Measurements from ENCODE around the gene TNP2.
A peak's percentile ranks its signal among the peaks of the same experiment; 100 is the strongest.

Gene TNP2

DNA sequence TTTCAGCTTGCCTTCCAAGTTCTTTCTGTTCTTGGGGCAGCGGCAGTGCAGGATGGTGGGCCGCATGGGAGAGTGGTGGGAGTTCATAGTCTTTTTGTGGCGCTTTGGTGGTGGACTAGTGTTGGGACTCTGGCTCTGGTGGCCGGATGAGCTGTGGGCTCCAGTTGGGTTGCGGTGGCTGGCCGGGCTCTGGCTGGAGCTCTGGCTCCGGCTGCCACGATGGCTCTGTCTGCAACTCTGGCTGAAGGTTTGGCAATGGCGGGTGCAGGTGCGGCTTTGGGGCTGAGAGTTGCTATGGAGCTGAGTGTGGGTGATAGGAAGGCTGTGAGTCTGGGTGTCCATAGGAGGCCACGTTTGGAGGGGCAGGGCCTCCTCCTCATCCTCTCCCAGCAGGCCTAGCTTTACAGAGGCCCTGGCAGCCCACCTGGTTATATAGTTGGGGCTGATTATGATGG is at the start of gene TNP2:
TSS of gene TNP2 (minus strand) at position 405 of the 455 bp plus-strand sequence. CDS start at position 342, 63 bp downstream.
- no peak for DNase-seq (ENCODE audit: low spot score)

DNA sequence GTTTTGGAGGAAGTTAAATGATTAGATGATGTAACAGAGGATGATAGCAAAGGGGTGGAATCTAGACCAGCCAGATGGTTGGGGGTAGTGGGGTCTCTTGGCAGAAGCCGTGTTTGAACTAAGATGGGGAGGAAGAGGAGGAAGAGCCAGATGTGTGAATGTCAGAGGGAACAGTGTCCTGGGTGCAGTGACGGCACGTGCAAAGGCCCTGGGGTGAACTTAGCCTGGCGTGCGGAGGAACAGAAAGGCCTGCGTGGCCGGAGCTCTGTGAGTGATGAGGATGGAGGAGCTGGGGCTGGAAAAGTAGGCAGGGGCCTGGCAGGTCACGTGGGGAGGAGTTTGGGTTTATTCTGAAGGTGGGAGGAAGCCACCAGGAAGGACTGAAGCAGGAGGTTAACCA is 49.7 kb upstream of the TNP2 start:
- DNase-seq (ENCODE audit: low spot score), result no peak

DNA sequence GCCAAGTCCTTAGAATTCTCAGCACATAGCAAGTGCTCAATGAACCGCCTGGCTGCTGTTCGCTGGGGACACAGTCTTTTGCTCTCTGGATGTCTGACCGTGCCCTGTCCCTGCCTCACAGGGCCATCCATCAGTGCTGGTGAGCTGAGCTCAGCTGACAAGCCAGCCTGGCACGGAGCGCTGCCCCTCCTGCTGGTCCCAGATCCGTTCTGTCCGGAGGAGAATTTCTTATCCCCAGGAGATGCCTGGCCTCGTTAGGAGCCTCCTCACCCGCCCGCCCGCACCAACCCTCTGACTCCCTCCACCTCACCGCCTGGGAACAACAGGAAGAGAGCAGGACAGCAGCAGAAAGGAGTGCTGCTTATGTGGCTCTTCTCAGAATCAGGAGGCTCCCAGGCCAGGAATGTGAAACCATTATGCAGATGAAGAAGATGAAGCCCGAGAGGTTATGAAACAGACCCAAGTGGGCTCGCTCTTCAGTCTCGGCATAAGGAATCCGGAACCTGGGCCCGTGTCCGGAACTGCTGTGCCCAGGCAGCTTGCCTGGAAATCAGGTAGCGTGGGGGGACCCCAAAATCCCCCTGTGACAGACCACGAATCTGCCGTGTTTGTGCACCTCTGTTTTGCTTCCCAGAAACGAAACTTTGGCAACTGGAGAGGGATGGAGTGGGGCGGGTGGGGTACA is 47.3 kb upstream of the TNP2 start:
- peak; percentile 67 for DNase-seq (ENCODE audit: low spot score)

DNA sequence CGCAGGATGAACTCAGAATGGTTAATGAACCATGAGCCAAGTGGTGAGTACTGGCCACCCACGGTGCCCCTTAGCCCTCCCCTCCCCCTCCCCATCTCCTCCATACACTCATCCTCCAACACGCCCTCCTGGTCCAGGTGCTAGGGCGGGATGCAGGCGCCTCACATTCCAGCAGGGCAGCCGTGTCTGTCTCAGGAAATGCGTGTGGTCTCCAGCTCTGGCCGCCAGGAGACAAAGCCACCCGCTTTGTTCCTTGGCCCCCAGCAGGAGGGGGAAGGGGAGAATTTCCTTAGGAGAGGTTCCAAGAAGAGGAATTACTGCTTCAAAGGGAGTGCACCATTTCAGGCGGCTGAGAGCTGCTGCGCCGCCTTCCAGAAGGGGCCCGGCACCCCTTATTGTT is 46.4 kb upstream of the TNP2 start:
- peak; percentile 81 for DNase-seq (ENCODE audit: low spot score)

GRCh38 chr16:11314309-11314894 is 45.3 kb upstream of the TNP2 start:
- DNase-seq (ENCODE audit: low spot score), result no peak

DNA sequence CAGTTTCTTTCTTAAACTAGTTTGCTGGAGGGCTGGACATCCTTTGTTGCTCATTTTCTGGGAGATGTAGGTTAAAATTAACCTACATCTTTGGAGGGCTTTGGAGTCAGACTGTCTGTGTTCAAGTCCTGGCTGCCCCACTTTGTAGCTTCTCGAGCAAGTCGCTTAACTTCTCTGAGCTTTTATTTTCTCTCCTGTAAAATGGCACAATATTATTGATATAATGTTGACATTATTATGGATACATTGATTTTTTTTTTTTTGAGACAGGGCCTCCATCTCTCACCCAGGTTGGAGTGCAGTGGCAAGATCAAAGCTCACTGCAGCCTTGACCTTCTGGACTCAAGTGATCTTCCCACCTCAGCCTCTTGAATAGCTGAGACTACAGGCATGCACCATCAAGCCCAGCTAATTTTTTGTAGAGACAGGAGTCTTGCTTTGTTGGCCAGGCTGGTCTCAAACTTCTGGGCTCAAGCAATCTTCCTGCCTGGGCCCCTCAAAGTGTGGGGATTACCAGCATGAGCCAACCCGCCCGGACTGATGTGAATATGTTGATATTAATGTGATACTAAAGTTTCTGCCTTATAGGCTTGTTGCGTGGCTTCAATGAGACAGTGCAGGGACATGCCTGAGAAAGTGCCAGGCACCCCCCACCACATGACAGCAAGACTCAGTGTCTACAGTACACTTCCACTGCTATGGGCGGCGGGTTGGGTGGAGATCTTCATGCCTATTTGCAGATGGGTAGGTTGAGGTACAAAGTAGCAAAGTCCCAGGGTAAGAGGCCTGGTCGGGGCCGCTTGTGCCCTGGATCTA is 44.6 kb upstream of the TNP2 start:
- DNase-seq (ENCODE audit: low spot score), result no peak

DNA sequence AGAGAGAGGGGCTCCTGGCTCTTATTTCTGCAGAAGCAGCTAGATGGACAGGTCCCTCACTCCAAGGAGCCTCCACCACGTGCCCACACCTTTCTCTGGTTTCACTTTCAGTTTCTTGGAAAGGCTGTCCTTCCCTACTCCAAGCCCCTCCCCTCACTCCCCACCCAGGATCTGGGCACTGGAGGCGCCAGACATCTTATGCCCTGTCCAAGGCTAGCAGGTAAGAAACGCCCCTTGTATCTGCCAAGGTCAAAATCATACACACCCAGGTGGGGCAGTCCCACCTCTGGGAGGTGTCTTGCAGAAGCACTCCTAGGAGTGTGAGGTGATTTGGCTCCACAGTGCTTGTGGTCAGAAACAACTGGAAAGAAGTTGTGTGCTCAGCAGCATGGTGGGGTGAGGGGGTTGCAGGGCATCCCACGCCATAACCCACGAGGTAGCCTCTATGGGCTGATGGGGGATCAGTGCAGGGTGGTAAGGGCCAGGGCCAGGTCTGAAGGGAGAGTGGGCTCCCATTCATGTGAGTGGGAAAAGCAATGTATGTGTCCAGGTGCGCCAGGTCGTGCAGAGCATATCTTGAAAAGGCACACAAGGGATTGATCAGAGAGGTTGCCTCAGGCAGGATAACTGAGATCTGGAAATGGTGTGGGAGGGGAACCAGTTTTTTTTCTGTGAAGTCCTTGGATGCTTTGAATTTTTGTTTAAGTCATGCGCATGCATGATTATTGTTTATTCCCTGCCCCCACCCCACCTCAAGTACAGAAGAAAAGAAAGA is 43.8 kb upstream of the TNP2 start:
- no peak for DNase-seq (ENCODE audit: low spot score)

DNA sequence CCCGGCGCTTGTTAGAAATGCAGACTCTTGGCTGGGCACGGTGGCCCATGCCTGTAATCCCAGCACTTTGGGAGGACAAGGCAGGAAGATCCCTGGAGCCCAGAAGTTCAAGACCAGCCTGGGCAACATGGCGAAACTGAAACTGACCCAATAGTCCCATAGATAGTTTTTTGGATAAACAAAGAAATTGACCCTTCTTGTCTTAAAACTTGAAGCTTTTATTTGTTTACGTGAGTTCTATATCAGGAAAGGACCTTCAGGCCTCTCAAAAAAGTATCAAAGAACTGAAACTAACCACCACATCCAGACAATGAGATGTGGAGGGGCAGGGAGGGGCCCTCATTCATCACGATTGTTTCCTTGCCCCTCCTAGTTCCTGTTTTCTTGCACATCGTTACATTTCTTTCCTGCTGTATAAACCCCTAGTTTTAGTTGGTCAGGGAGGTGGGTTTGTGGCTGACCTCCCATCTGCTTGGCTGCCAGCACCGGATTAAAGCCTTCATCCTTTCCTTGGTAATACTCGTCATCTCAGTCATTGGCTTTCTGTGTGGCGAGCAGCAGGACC is 42.0 kb upstream of the TNP2 start:
- DNase-seq (ENCODE audit: low spot score), result no peak

GRCh38 chr16:11310634-11310977 is 41.5 kb upstream of the TNP2 start:
- DNase-seq (ENCODE audit: low spot score), result no peak

GRCh38 chr16:11309895-11310633 is 40.9 kb upstream of the TNP2 start:
- no peak for DNase-seq (ENCODE audit: low spot score)

- no peak for DNase-seq (ENCODE audit: low spot score)
Observed at GRCh38 chr16:11308493-11309283, 39.6 kb upstream of the TNP2 start.

DNA sequence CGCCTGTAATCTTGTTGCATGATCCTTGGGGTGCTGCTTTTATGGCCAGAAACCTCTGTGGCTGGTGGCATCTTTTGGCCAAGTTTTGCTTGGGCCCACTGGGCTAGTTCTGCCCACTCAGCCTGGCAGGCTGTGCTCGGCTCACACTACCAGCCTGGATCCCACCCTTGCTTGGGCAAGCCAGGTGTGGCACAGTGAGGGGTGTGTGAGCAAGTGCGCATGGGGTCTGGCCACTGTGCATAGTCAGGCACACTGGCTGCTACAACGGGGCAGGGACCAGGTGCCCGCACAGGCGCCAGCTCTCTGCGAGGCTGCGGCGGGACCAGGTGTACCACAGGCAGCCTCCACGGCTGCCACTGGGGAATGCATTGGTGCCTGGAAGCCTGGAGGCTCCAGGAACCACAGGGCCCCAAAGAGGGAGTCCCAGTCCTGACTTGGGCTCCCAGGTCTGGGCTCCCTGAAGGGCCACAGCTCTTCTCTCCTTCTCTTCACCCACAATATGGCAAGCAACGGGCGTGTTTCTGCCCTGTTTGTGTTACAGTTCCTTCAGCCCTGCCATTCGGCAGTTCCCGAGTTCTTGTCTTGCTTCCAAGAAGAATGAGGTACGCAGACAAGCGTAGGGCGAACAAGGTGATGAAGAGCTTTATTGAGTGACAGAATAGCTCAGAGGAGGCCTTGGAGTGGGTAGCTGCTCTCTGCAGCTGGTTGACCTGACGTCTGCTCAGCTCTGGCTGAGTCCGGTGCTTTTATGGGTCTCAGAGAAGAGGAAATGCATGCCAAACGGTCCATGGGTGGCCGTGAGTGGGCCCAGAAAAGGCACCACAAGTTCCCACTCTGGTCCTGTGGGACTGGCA is 38.7 kb upstream of the TNP2 start:
- DNase-seq (ENCODE audit: low spot score), result no peak

DNA sequence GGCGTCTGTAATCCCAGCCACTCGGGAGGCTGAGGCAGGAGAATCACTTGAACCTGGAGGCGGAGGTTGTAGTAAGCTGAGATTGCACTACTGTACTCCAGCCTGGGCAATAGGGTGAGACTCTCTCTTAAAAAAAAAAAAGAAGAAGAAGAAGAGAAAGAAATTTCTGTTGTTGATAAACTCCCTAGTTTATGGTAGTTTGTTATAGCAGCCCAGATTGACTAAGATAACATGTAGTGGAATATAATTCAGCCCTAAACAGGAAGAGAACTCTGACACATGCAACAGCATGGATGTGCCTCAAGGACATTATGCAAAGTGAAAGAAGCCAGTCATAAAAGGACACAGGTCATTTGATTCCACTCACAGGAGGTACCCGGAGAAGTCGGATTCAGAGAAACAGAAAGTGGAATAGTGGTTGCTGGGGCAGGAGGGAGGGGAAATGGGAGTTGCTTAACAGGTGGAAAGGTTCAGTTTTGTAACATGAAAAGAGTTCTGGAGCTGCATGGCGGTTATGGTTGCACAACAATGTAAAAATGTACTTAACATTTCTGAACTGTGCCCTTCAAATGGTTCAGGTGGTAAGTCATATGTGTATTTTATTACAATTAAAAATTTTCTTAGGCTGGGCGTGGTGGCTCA is 38.0 kb upstream of the TNP2 start:
- no peak for DNase-seq (ENCODE audit: low spot score)

DNA sequence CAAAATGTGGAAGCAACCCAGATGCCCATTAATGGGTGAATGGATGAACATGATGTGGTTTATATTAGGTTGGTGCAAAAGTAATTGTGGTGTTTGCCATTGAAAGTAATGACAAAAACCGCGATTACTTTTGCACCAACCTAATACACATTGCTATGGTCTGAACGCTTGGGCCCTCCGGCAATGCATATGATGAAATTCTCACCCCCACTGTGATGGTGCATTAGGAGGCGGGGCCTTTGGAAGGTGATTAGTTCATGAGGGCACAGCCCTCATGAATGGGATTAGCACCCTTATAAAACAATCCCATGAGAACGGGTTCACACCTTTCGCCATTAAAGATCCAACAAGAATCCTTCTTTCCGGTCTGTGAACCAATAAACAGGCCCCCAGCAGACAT is 37.3 kb upstream of the TNP2 start:
- DNase-seq (ENCODE audit: low spot score), result no peak

DNA sequence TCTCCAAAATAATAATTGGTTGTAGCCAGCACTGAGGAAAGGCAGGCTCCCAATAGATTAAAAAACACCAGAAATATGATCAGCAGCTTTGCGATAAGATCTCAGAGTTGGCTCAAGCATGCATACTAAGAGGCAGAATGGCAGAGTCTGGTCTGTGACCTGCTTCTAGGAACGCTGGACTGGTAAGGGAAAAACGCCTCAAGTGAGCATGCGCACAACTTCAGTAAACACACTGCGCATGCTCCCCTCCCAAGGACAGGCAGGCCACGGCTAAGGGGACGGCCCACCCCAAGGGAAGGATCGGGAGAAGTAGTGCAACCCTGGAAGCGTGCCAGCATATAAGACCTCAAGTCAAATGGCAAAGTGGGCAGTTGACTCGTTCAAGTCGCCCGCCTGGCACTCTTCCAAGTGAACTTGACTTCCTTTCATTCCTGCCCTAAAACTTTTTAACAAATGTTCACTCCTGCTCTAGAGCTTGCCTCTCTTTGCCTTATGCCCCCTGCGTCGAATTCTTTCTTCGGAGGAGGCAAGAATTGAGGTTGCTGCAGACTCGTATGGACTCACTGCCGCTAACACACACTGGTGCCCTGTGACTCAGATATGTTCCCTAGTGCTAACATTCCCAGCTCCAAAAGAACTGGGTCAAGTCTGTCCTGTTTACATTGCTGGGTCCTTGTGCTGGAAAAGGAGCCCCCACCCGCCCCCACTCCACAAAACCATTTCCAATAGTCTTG is 34.4 kb upstream of the TNP2 start:
- no peak for DNase-seq (ENCODE audit: low spot score)

- DNase-seq (ENCODE audit: low spot score), result no peak
Observed at GRCh38 chr16:11302977-11303376, 33.9 kb upstream of the TNP2 start.

DNA sequence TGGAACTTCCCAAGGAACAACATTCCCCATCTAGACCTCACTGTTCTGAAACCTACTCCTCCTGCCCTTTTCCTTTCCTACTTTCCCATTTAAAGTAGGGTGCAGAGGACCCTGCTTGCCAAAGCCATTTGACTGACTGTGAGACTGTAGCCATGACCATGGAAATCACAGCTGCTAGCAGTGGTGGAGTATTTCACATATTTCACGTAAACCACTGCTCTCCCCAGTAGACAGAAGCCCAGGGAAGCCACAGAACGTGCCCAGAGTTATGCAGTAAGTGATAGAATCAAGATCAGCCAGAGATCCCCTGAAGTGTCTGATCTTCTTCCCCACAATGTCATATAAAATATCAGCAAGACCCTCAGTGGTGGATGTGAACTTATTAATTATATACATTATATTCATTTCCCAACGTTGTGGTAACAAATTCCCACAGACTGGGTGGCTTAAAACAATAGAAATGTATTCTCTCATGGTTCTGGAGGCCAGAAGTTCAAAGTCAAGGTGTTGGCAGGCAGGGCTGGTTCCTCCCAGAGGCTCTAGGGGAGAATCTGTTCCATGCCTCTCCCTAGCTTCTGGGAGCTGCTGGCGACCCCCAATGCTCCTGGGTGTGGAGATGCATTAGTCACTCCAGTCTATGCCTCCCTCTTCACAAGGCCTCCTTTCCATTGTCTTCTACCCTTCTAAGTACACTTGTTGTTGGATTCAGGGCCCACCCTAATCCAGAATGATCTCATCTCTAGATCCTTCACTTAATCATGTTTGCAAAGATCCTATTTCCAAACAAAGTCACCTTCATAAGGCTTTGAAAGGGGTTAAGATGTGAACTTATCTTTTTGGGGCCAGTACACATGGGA is 32.7 kb upstream of the TNP2 start:
- no peak for DNase-seq (ENCODE audit: low spot score)

GRCh38 chr16:11300560-11300892 is 31.4 kb upstream of the TNP2 start:
- DNase-seq (ENCODE audit: low spot score), result no peak
